ENCODE measurements around the gene ADARB2. TPM values are rescaled to one million over a fixed set of nuclear protein-coding genes. Genes with fewer than 3 reads are reported as not detected.

Gene ADARB2
- total and polyA plus RNA-seq, 7 donors = 0.05 to 0.39 (median 0.15) TPM; not detected in 2

DNA sequence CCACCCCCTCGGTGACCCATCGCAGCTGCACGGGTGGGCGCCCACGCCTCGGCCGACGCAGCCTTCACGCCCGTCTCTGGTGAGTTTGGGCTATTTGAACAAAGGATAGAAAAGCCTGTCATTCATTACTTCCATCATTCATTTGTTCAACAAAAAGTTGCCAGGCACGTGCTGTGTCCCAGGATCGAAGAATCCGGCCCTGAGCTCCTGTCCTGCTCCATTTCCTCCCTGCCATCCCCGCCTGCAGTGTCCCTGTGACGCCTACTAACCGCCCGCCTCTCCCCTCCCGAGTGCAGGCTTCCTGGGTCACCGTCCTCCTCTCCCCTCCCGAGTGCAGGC lies 341.1 kb downstream of the ADARB2 start:
- DNase-seq = no peak
- 82 to 88% (median 86%) methylated on average over 20 of the region's 20 CpGs for WGBS, 3 donors
- TF ChIP-seq, protein P1, sequence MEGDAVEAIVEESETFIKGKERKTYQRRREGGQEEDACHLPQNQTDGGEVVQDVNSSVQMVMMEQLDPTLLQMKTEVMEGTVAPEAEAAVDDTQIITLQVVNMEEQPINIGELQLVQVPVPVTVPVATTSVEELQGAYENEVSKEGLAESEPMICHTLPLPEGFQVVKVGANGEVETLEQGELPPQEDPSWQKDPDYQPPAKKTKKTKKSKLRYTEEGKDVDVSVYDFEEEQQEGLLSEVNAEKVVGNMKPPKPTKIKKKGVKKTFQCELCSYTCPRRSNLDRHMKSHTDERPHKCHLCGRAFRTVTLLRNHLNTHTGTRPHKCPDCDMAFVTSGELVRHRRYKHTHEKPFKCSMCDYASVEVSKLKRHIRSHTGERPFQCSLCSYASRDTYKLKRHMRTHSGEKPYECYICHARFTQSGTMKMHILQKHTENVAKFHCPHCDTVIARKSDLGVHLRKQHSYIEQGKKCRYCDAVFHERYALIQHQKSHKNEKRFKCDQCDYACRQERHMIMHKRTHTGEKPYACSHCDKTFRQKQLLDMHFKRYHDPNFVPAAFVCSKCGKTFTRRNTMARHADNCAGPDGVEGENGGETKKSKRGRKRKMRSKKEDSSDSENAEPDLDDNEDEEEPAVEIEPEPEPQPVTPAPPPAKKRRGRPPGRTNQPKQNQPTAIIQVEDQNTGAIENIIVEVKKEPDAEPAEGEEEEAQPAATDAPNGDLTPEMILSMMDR (IDR thresholded peaks at IDR 0.05) = no peak

DNA sequence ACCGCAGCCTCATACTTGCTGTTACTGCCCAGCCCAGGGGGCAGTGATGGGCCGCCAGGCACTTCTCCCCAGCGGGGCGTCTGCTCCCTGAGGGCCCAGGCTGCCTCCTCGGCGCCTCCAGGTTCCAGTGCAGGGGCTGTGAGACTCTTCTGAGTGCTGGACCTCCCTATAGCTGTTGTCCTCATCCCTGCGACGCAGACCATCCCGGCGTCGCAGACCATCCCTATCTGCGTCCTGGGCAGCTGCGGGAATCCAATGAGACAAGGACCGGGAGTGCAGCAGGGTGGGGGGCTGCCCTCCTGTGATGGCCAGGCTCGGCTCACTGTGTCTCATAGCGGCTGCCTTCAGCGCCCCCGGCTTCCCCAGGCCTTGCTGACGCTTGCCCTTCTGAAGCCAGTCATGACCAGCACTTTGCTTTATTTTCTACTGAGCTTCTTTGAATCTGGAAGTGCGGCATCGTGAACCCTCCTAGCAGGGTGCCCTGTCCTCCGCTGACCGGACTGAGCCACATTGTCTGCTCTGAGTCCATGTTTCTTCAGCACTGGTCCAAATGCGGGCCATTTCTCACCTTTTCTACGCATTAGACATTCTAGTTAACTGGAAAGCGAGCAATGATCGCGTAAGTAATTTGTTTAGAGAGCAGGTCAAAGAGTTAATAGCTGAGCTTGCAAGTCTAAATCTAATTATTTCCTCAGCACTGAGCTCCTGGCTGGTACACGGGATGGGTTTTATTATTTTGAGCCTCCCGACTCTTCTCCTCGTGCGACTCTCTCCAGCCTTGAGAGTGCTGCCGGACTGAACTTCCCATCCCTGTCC lies 341.6 kb downstream of the ADARB2 start:
- intact Hi-C loops (cut with DNase I) = no loop called here
- no peak for ATAC-seq
- no peaks in the 10 kb centered on the region for H3K36me3 ChIP-seq (ENCODE audit: insufficient read depth in 1 of 2, low read depth in 1 of 2)
- 85 to 91% (median 89%) methylated on average over 33 of the region's 33 CpGs for WGBS, 3 donors
- no peak overlapping the region for H3K4me3 ChIP-seq
- H3K27me3 ChIP-seq (ENCODE audit: insufficient read depth in 3 of 3, low read length in 2 of 3) = peaks cover 0 to 2% (median 0%) of the 10 kb centered on the region in 3 donors
- H3K9me3 ChIP-seq = no peaks in the 10 kb centered on the region
- no peak for DNase-seq
- no peaks in the 10 kb centered on the region for H3K4me1 ChIP-seq
- TF ChIP-seq, protein P1 (IDR thresholded peaks at IDR 0.05) = no peak
- H3K27ac ChIP-seq = no peak overlapping the region

More for the DNA sequence above, 341.1 kb downstream of the ADARB2 start:
- peaks cover 0 to under 1% (median 0%) of the 10 kb centered on the region in 3 donors for H3K27me3 ChIP-seq (ENCODE audit: insufficient read depth in 3 of 3, low read length in 2 of 3)
- no peak for ATAC-seq
- H3K4me1 ChIP-seq = no peaks in the 10 kb centered on the region
- H3K4me3 ChIP-seq = no peak overlapping the region
- H3K27ac ChIP-seq = no peak overlapping the region
- no peaks in the 10 kb centered on the region for H3K36me3 ChIP-seq (ENCODE audit: insufficient read depth in 1 of 2, low read depth in 1 of 2)
- intact Hi-C loops (cut with DNase I) = no loop called here
- no peaks in the 10 kb centered on the region for H3K9me3 ChIP-seq

DNA sequence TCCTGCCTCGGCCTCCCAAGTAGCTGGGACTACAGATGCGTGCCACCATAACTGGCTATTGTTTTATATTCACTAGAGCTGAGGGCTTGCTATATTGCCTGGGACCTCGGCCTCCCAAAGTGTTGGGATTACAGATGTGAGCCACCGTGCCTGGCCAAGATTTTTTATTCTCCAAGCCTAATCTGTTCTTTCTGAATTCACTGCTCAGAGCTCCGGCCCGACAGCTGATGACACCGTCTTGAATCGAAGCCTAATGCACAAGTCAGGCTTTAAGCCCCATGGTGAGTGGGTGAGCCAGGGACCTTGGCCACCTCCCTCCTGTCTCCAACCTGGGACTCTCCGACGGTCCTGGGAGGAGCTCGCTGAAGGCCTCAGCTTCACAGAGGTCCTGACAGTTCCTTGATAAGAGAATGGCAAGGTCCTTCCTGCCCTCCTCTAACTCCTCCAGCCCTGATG lies 342.3 kb downstream of the ADARB2 start:
- Histone ChIP-seq H3K27me3 (ENCODE audit: insufficient read depth in 3 of 3, low read length in 2 of 3) (peaks cover 0 to 2% (median 0%) of the 10 kb centered on the region in 3 donors), H3K4me1 (no peaks in the 10 kb centered on the region), H3K36me3 (ENCODE audit: insufficient read depth in 1 of 2, low read depth in 1 of 2) (no peaks in the 10 kb centered on the region), H3K4me3 (no peak overlapping the region), H3K9me3 (no peaks in the 10 kb centered on the region), H3K27ac (no peak overlapping the region)
- no peak for DNase-seq
- no peak for ATAC-seq
- 26 to 37% (median 34%) methylated on average over 11 of the region's 11 CpGs for whole genome bisulfite sequencing, 3 donors
- intact Hi-C loops (cut with DNase I) = no loop called here
- TF ChIP-seq, protein P1 (IDR thresholded peaks at IDR 0.05) = no peak

DNA sequence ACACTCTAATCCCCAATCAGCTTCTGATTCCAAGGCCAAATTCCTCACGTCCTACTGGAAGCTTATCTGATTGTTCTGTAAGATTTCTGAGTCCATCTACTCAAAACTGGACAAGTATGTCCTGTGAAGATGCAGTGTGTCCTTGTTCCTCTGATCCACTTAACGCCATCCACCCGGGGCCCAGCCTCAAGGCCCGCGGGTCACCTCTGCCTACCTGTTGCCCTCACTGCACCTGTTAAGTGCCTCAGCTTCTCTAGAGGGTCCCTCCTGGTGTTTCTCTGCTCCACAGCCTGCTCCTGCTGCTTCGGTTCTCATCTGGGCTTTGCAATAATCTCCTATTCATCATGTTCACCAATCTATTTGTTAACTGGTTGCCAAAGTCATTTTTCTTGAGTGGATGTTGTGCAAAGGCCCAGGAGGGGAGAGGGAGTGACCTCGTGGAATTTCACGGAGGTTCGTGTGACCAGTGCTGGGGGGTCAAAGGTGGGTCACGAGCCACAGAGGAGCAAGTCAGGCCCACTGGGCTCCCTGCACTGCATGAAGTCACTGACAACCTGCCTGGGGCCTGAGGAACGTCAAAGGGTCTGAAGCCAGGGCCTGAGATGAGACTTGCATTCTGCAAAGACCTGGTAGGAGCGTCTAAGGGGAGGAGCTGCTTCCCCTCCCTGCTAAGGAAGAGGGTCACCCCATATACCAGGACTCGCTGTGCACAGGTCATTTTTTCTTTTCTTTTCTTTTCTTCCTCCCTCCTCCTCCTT lies 343.0 kb downstream of the ADARB2 start:
- Histone ChIP-seq H3K4me1 (no peaks in the 10 kb centered on the region), H3K36me3 (ENCODE audit: insufficient read depth in 1 of 2, low read depth in 1 of 2) (no peaks in the 10 kb centered on the region), H3K4me3 (no peak overlapping the region), H3K27me3 (ENCODE audit: insufficient read depth in 3 of 3, low read length in 2 of 3) (peaks cover 0 to 2% (median 0%) of the 10 kb centered on the region in 3 donors), H3K27ac (no peak overlapping the region), H3K9me3 (no peaks in the 10 kb centered on the region)
- DNase-seq = no peak
- TF ChIP-seq, protein P1 (IDR thresholded peaks at IDR 0.05) = no peak
- no peak for ATAC-seq
- intact Hi-C loops (cut with DNase I) = no loop called here
- 69 to 75% (median 73%) methylated on average over 13 of the region's 13 CpGs for WGBS, 3 donors
